H1 (cell line): ENCODE data around the gene COX19. TPM values are rescaled to one million over a fixed set of nuclear protein-coding genes. Genes with fewer than 3 reads are reported as not detected.

Experiments used
- ATF2 ChIP-seq: IDR thresholded peaks from 2 replicates; pipeline ENCODE4 v1.6.1; 2012; ENCODE audit warnings: low read length, inconsistent platforms
- ATF3 ChIP-seq: IDR thresholded peaks from 2 replicates; pipeline ENCODE4 v1.6.1; 2011; ENCODE audit warnings: low read depth, mild to moderate bottlenecking, low read length; ENCODE audit not compliant: insufficient read depth
- BRCA1 ChIP-seq: IDR thresholded peaks from 2 replicates; pipeline ENCODE4 v1.6.1; 2012; ENCODE audit warnings: low read depth, low read length, improper control_type of control experiment
- CBX5 ChIP-seq: fragments of 300-800, 300-1000 bp; sonication (generic); IDR thresholded peaks from 2 replicates; pipeline ENCODE4 v1.7.1; 2016; ENCODE audit warnings: antibody characterized with exemption, low read length, low read depth
- CREB1 ChIP-seq: IDR thresholded peaks from 2 replicates; pipeline ENCODE4 v1.6.1; 2012; ENCODE audit warnings: inconsistent platforms
- EP300 ChIP-seq, 2 experiments: IDR thresholded peaks; 1 replicate in 1 of 2; 2 replicates in 1 of 2; pipeline ENCODE4 v1.6.1; 2011 to 2012; ENCODE audit warnings: low read depth in 2 of 2, low read length in 2 of 2, mild to moderate bottlenecking in 2 of 2, borderline replicate concordance in 1 of 2, inconsistent platforms in 1 of 2, moderate library complexity in 1 of 2
- FOSL1 ChIP-seq: IDR thresholded peaks from 2 replicates; pipeline ENCODE4 v1.6.1; 2011; ENCODE audit warnings: mild to moderate bottlenecking, low read depth, low read length, moderate library complexity; ENCODE audit not compliant: insufficient read depth
- MAFK ChIP-seq: IDR thresholded peaks from 2 replicates; pipeline ENCODE4 v1.6.1; 2012; ENCODE audit warnings: low read depth, mild to moderate bottlenecking, improper control_type of control experiment, low read length
- NRF1 ChIP-seq: IDR thresholded peaks from 2 replicates; pipeline ENCODE4 v1.6.1; 2011; ENCODE audit warnings: mild to moderate bottlenecking, low read depth, low read length, improper control_type of control experiment
- TAF7 ChIP-seq: optimal IDR thresholded peaks from 2 replicates; pipeline ENCODE3; 2011; ENCODE audit warnings: low read depth, mild to moderate bottlenecking, inconsistent platforms, low read length, moderate library complexity, borderline replicate concordance
- polyA plus RNA-seq, 7 experiments: library from polyadenylated mRNA; depleted of rRNA in 3 of 7; stranded (reverse) in 5 of 7; unstranded in 2 of 7; fragments of >200 nt in 5 of 7; fragments of 200-250 nt in 2 of 7; gene quantifications; 1 replicate in 5 of 7; 2 replicates in 1 of 7; 4 replicates in 1 of 7; pipeline versions ENCODE4 v1.2.1 to v1.2.3, GENCODE V29; 2011 to 2013; ENCODE audit warnings: missing spikeins in 2 of 7, mixed read lengths in 2 of 7
- total RNA-seq: library from RNA; stranded (reverse); fragmentation: NEBNext Ultra II Directional; extraction: Animal tissue kit (Norgen Biotek cat#: 25700); gene quantifications from 2 replicates; pipeline ENCODE4 v1.2.1, GENCODE V29; 2021

The COX19 gene
- total and polyA plus RNA-seq, 2 of the 8 experiments (the other 6 are each of a cell fraction or from before 2014, with no cell fraction given): 3.9 to 7.9 TPM

GRCh38 chr7:1004018-1004852 is 28.9 kb upstream of the COX19 start (continued):
- TF ChIP-seq CBX5 (no peak), ATF3 (no peak), BRCA1 (no peak), ATF2 (no peak), FOSL1 (no peak), MAFK (no peak), NRF1 (no peak), EP300 (IDR thresholded peaks at IDR 0.05; ENCODE audit: borderline replicate concordance in 1 of 2, low read depth in 2 of 2, low read length in 2 of 2) (no peak), TAF7 (no peak), CREB1 (no peak)
